Measurements from ENCODE around the gene FBXL7. TPM values are rescaled to one million over a fixed set of nuclear protein-coding genes. Genes with fewer than 3 reads are reported as not detected.

Gene FBXL7
- total and polyA plus RNA-seq, 2 donors (not counting 1 experiment from before 2014, with no cell fraction given) = not detected

DNA sequence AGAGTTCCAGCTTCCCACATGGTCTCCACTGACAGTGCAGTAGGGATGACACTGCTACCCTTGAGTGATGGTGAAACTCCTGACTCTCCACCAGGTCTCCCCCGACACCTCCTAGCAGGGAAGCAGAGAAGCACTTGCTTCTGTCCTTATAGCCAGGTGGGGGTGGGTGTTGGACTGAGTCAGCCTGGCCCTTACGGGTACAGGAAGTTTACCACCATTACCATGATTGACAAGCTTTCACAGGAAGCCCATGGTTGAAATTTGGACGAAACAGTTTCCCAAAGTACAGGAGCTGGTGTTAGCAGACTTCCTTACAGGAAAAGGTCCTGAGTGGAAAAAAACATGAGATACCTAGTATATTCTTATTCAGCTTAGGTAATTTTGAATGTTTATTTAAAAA, 3.1 kb upstream of the FBXL7 start:
- DNase-seq = no peak
- ChIA-PET CTCF (no interaction called here), POLR2A (no interaction called here)
- Mint-ChIP-seq H3K27ac (no peak overlapping the region), H3K9me3 (ENCODE audit: insufficient read depth) (no peaks in the 10 kb centered on the region), H3K27me3 (peaks cover 26% of the 10 kb centered on the region), H3K4me1 (no peaks in the 10 kb centered on the region), H3K4me3 (no peak overlapping the region)
- H3K79me2 ChIP-seq (ENCODE audit: control insufficient read depth, insufficient read depth, low read length) = no peaks in the 10 kb centered on the region
- no peak overlapping the region for H2AFZ ChIP-seq (ENCODE audit: insufficient read depth, low read depth, low read length, poor library complexity, severe bottlenecking)
- intact Hi-C loops (cut with micrococcal nuclease) = no loop called here
- no peak for ATAC-seq (ENCODE audit: low read depth)
- no peaks in the 10 kb centered on the region for H3K36me3 ChIP-seq (replicated peaks in 1 of 2; ENCODE audit: control extremely low read depth in 1 of 2, control insufficient read depth in 1 of 2, extremely low read depth in 1 of 2, insufficient read depth in 2 of 2, low read length in 1 of 2)
- peaks cover 0 to 20% (median 7%) of the 10 kb centered on the region in 4 experiments for H3K27me3 ChIP-seq (replicated peaks in 1 of 4; ENCODE audit: control extremely low read depth in 1 of 4, control insufficient read depth in 3 of 4, insufficient read depth in 4 of 4, low read length in 3 of 4)
- TF ChIP-seq EZH2 (IDR thresholded peaks at IDR 0.05; ENCODE audit: borderline replicate concordance, insufficient read depth, low read depth, low read length, poor library complexity, severe bottlenecking) = no peak
- TF ChIP-seq, protein P1, sequence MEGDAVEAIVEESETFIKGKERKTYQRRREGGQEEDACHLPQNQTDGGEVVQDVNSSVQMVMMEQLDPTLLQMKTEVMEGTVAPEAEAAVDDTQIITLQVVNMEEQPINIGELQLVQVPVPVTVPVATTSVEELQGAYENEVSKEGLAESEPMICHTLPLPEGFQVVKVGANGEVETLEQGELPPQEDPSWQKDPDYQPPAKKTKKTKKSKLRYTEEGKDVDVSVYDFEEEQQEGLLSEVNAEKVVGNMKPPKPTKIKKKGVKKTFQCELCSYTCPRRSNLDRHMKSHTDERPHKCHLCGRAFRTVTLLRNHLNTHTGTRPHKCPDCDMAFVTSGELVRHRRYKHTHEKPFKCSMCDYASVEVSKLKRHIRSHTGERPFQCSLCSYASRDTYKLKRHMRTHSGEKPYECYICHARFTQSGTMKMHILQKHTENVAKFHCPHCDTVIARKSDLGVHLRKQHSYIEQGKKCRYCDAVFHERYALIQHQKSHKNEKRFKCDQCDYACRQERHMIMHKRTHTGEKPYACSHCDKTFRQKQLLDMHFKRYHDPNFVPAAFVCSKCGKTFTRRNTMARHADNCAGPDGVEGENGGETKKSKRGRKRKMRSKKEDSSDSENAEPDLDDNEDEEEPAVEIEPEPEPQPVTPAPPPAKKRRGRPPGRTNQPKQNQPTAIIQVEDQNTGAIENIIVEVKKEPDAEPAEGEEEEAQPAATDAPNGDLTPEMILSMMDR (IDR thresholded peaks at IDR 0.05) = no peak
- H3K4me3 ChIP-seq (ENCODE audit: control extremely low read depth in 1 of 5, extremely low read depth in 1 of 5, insufficient read depth in 1 of 5, low read depth in 2 of 5, low read length in 4 of 5) = no peak overlapping the region
- H3K27ac ChIP-seq (ENCODE audit: low read length in 2 of 2) = no peak overlapping the region
- no peak overlapping the region for H3K9ac ChIP-seq (ENCODE audit: low read length)
- peaks cover 0 to 4% (median 0%) of the 10 kb centered on the region in 3 donors for H3K9me3 ChIP-seq (ENCODE audit: control extremely low read depth in 1 of 3, control insufficient read depth in 2 of 3, insufficient read depth in 1 of 3, low read length in 2 of 3)
- H3K4me2 ChIP-seq (replicated peaks; ENCODE audit: low read depth, low read length, poor library complexity, severe bottlenecking) = no peak overlapping the region
- no peaks in the 10 kb centered on the region for H4K20me1 ChIP-seq (ENCODE audit: control insufficient read depth, insufficient read depth, low read length, poor library complexity, severe bottlenecking)
- no CpG with 5 or more reads among the region's 3 CpGs for WGBS (ENCODE audit: insufficient coverage)
- no peaks in the 10 kb centered on the region for H3K4me1 ChIP-seq (ENCODE audit: control insufficient read depth in 2 of 2, insufficient read depth in 2 of 2, low read length in 2 of 2)

- no peaks in the 10 kb centered on the region for H3K9me3 Mint-ChIP-seq (ENCODE audit: insufficient read depth)
- ATAC-seq (ENCODE audit: low read depth) = no peak
- H3K36me3 ChIP-seq (replicated peaks in 1 of 2; ENCODE audit: control extremely low read depth in 1 of 2, control insufficient read depth in 1 of 2, extremely low read depth in 1 of 2, insufficient read depth in 2 of 2, low read length in 1 of 2) = no peaks in the 10 kb centered on the region
Measured at GRCh38 chr5:15500325-15501001, 483 bp downstream of the FBXL7 start.

More at GRCh38 chr5:15500325-15501001, 483 bp downstream of the FBXL7 start:
- 6% methylated on average over 58 of the region's 61 CpGs for WGBS (ENCODE audit: insufficient coverage)
- no peaks in the 10 kb centered on the region for H3K4me1 Mint-ChIP-seq
- H3K27me3 ChIP-seq (replicated peaks in 1 of 4; ENCODE audit: control extremely low read depth in 1 of 4, control insufficient read depth in 3 of 4, insufficient read depth in 4 of 4, low read length in 3 of 4) = peaks cover 0 to 23% (median 7%) of the 10 kb centered on the region in 4 experiments
- no peak overlapping the region for H3K27ac Mint-ChIP-seq
- DNase-seq = peak; percentile 3
- H3K9me3 ChIP-seq (ENCODE audit: control extremely low read depth in 1 of 3, control insufficient read depth in 2 of 3, insufficient read depth in 1 of 3, low read length in 2 of 3) = peaks cover 0 to 4% (median 0%) of the 10 kb centered on the region in 3 donors
- no peak overlapping the region for H3K4me3 ChIP-seq (ENCODE audit: control extremely low read depth in 1 of 5, extremely low read depth in 1 of 5, insufficient read depth in 1 of 5, low read depth in 2 of 5, low read length in 4 of 5)
- no peak overlapping the region for H3K9ac ChIP-seq (ENCODE audit: low read length)
- no peaks in the 10 kb centered on the region for H3K79me2 ChIP-seq (ENCODE audit: control insufficient read depth, insufficient read depth, low read length)
- TF ChIP-seq, protein P1 (IDR thresholded peaks at IDR 0.05) = no peak
- TF ChIP-seq EZH2 (IDR thresholded peaks at IDR 0.05; ENCODE audit: borderline replicate concordance, insufficient read depth, low read depth, low read length, poor library complexity, severe bottlenecking) = no peak
- CTCF ChIA-PET = no interaction called here
- H3K27me3 Mint-ChIP-seq = peaks cover 45% of the 10 kb centered on the region
- no peak overlapping the region for H3K4me2 ChIP-seq (replicated peaks; ENCODE audit: low read depth, low read length, poor library complexity, severe bottlenecking)
- POLR2A ChIA-PET = no interaction called here
- no peak overlapping the region for H3K4me3 Mint-ChIP-seq
- no peak overlapping the region for H3K27ac ChIP-seq (ENCODE audit: low read length in 2 of 2)
- no peak overlapping the region for H2AFZ ChIP-seq (ENCODE audit: insufficient read depth, low read depth, low read length, poor library complexity, severe bottlenecking)
- intact Hi-C loops (cut with micrococcal nuclease) = no loop called here
- H3K4me1 ChIP-seq (ENCODE audit: control insufficient read depth in 2 of 2, insufficient read depth in 2 of 2, low read length in 2 of 2) = no peaks in the 10 kb centered on the region
- H4K20me1 ChIP-seq (ENCODE audit: control insufficient read depth, insufficient read depth, low read length, poor library complexity, severe bottlenecking) = no peaks in the 10 kb centered on the region

Data from B cell (primary cell).